Measurements from ENCODE around the gene CRYBG1.

DNA sequence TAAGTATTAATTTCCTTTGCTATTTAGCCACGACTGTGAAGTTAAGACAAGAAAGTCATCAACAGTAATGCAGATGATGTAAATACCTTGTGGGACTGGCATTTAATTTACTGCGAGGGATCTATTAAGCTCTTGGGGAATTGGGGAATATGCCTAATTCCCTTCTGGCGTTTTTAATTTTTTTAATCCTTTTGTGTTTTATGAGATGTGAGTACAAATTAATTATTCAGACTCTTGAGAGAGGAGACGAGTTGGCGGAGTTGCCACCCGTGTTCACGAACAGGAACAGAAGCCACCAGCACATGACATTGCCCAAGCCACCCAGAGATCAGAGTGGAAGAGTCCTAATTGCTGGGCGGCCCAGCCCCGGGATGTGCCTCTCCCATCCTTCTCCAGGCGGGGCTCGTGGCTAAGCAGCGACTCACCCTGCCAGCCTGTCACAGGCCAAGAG, 533 bp upstream of the CRYBG1 start:
- TF ChIP-seq, protein P1, sequence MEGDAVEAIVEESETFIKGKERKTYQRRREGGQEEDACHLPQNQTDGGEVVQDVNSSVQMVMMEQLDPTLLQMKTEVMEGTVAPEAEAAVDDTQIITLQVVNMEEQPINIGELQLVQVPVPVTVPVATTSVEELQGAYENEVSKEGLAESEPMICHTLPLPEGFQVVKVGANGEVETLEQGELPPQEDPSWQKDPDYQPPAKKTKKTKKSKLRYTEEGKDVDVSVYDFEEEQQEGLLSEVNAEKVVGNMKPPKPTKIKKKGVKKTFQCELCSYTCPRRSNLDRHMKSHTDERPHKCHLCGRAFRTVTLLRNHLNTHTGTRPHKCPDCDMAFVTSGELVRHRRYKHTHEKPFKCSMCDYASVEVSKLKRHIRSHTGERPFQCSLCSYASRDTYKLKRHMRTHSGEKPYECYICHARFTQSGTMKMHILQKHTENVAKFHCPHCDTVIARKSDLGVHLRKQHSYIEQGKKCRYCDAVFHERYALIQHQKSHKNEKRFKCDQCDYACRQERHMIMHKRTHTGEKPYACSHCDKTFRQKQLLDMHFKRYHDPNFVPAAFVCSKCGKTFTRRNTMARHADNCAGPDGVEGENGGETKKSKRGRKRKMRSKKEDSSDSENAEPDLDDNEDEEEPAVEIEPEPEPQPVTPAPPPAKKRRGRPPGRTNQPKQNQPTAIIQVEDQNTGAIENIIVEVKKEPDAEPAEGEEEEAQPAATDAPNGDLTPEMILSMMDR (IDR thresholded peaks at IDR 0.05; ENCODE audit: low read depth, low read length), result no peak
- TF ChIP-seq POLR2A (IDR thresholded peaks at IDR 0.05; ENCODE audit: extremely low read depth, insufficient read length), result no peak
